ENCODE data around the gene SRPK1.
"Not testable (repeated sequence)": the region's sequence is repeated elsewhere in the genome, so short reads cannot be mapped to it uniquely, and the experiment has no call there.

SRPK1 gene

DNA sequence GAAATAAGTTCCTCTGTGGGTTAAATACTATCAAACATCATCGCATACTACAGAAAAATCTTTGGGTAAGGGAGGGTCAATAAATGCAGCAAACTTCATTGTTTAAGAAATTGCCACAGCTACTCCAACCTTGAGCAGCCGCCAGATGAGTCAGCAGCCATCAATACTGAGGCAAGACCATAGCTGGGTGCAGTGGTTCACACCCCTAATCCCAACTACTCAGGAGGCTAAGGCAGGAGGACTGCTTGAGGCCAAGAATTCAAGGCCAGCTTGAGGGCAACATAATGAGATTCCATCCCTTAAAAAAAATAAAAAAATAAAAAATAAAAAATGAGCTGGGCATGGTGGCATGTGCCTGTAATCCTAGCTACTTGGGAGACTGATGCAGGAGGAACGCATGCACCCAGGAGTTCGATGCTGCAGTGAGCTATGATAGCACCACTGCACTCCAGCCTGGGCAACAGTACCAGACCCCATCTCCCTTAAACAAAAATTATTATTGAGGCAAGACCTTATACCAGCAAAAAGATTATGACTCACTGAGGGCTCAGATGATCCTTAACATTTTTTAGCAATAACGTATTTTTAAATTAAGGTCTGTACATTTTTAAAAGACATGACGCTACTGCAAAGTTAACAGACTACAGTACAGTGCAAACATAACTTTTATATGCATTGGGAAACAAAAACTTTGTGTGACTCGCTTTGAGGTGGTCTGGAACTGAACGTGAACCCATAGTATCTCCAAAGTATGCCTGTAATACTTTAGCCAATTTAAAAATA lies 8.8 kb downstream of the SRPK1 start:
- H3K27ac ChIP-seq (ENCODE audit: insufficient read depth in 1 of 2, low read depth in 1 of 2, low read length in 2 of 2, poor library complexity in 1 of 2, severe bottlenecking in 2 of 2): no peak overlapping the region
- H3K27me3 ChIP-seq (replicated peaks in 2 of 5; ENCODE audit: control insufficient read depth in 4 of 5, insufficient read depth in 5 of 5, low read length in 4 of 5): no peaks in the 10 kb centered on the region
- 100% methylated on average over 5 of the region's 8 CpGs for WGBS (ENCODE audit: insufficient coverage)
- no peak for DNase-seq
- peaks cover 15 to 66% (median 49%) of the 10 kb centered on the region in 4 experiments for H3K36me3 ChIP-seq (ENCODE audit: control insufficient read depth in 4 of 4, insufficient read depth in 4 of 4, low read length in 3 of 4)
- ChIA-PET POLR2A (no interaction called here), CTCF (interaction anchor here (0.8 to 1.8 kb wide), 3 partner anchors 10 to 39 kb away, joined by 3 to 4 read pairs (median 4); no protein-coding TSS in a partner anchor)
- H3K4me1 ChIP-seq (ENCODE audit: control extremely low read depth in 1 of 4, control insufficient read depth in 4 of 4, insufficient read depth in 4 of 4, low read length in 3 of 4): no peaks in the 10 kb centered on the region
- H3K9me3 ChIP-seq (ENCODE audit: control extremely low read depth in 1 of 5, control insufficient read depth in 4 of 5, insufficient read depth in 2 of 5, low read depth in 1 of 5, low read length in 4 of 5): peaks cover 4 to 37% (median 23%) of the 10 kb centered on the region in 5 experiments
- no peak overlapping the region for H3K4me3 ChIP-seq (ENCODE audit: control insufficient read depth in 1 of 7, extremely low read depth in 1 of 7, insufficient read depth in 4 of 7, low read depth in 2 of 7, low read length in 6 of 7)

- H3K27me3 ChIP-seq (replicated peaks in 2 of 5; ENCODE audit: control insufficient read depth in 4 of 5, insufficient read depth in 5 of 5, low read length in 4 of 5); H3K27ac ChIP-seq (ENCODE audit: insufficient read depth in 1 of 2, low read depth in 1 of 2, low read length in 2 of 2, poor library complexity in 1 of 2, severe bottlenecking in 2 of 2); CTCF ChIA-PET; H3K4me1 ChIP-seq (ENCODE audit: control extremely low read depth in 1 of 4, control insufficient read depth in 4 of 4, insufficient read depth in 4 of 4, low read length in 3 of 4); DNase-seq; POLR2A ChIA-PET; H3K4me3 ChIP-seq (ENCODE audit: control insufficient read depth in 1 of 7, extremely low read depth in 1 of 7, insufficient read depth in 4 of 7, low read depth in 2 of 7, low read length in 6 of 7): not testable (repeated sequence)
- peaks cover 15 to 59% (median 47%) of the 10 kb centered on the region in 4 experiments for H3K36me3 ChIP-seq (ENCODE audit: control insufficient read depth in 4 of 4, insufficient read depth in 4 of 4, low read length in 3 of 4)
- WGBS (ENCODE audit: insufficient coverage): 93% methylated on average over 2 of the region's 2 CpGs
- peaks cover 4 to 37% (median 23%) of the 10 kb centered on the region in 5 experiments for H3K9me3 ChIP-seq (ENCODE audit: control extremely low read depth in 1 of 5, control insufficient read depth in 4 of 5, insufficient read depth in 2 of 5, low read depth in 1 of 5, low read length in 4 of 5)
Measured at GRCh38 chr6:35909571-35909970, 11.3 kb downstream of the SRPK1 start.

DNA sequence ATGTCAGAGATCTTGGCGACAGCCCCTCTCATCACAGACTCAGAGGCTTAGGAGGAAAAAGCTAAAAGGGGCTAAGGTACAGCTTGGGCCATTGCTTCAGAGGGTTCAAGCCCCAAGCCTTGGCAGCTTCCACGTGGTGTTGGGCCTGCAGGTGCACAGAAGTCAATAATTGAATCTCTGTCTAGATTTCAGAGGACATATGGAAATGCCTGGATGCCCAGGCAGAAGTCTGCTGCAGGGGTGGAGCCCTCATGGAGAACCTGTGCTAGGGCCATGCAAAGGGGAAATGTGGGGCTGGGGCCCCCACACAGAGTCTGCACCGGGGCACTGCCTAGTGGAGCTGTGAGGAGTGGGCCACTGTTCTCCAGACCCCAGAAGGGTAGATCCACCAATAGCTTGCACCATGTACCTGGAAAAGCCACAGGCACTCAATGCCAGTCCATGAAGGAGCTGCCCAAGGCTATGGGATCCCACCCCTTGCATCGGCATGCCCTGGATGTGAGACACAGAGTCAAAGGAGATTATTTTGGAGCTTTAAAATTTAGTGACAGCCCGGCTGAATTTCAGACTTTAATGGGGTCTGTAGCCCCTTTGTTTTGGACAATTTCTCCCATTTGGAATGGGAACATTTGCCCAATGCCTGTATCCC lies 12.0 kb downstream of the SRPK1 start:
- POLR2A ChIA-PET; DNase-seq; H3K4me1 ChIP-seq (ENCODE audit: control extremely low read depth in 1 of 4, control insufficient read depth in 4 of 4, insufficient read depth in 4 of 4, low read length in 3 of 4); H3K4me3 ChIP-seq (ENCODE audit: control insufficient read depth in 1 of 7, extremely low read depth in 1 of 7, insufficient read depth in 4 of 7, low read depth in 2 of 7, low read length in 6 of 7); H3K27ac ChIP-seq (ENCODE audit: insufficient read depth in 1 of 2, low read depth in 1 of 2, low read length in 2 of 2, poor library complexity in 1 of 2, severe bottlenecking in 2 of 2); H3K27me3 ChIP-seq (replicated peaks in 2 of 5; ENCODE audit: control insufficient read depth in 4 of 5, insufficient read depth in 5 of 5, low read length in 4 of 5): not testable (repeated sequence)
- CTCF ChIA-PET: interaction anchor here (1.0 kb wide), 1 partner anchor 10 kb away, joined by 3 read pairs; no protein-coding TSS in a partner anchor
- Histone ChIP-seq H3K9me3 (ENCODE audit: control extremely low read depth in 1 of 5, control insufficient read depth in 4 of 5, insufficient read depth in 2 of 5, low read depth in 1 of 5, low read length in 4 of 5) (peaks cover 4 to 37% (median 23%) of the 10 kb centered on the region in 5 experiments), H3K36me3 (ENCODE audit: control insufficient read depth in 4 of 4, insufficient read depth in 4 of 4, low read length in 3 of 4) (peaks cover 15 to 61% (median 46%) of the 10 kb centered on the region in 4 experiments)
- 95% methylated on average over 4 of the region's 5 CpGs for WGBS (ENCODE audit: insufficient coverage)

DNA sequence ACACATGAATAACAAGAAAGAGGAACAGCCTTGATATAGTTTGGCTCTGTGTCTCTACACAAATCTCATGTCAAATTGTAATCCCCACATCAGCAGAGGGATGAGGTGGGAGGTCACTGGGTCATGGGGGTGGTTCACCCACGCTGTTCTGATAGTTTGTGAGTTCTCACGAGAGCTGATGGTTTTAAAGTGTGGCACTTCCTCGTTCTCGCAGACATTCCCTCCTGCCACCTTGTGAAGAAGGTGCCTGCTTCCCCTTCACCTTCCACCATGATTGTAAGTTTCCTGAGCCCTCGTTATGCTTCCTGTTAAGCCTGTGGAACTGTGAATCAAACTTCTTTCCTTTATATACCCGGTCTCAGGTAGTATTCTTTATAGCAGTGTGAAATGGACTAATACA lies 13.1 kb downstream of the SRPK1 start:
- H3K27me3 ChIP-seq (replicated peaks in 2 of 5; ENCODE audit: control insufficient read depth in 4 of 5, insufficient read depth in 5 of 5, low read length in 4 of 5): no peaks in the 10 kb centered on the region
- H3K27ac ChIP-seq (ENCODE audit: insufficient read depth in 1 of 2, low read depth in 1 of 2, low read length in 2 of 2, poor library complexity in 1 of 2, severe bottlenecking in 2 of 2): no peak overlapping the region
- H3K9me3 ChIP-seq (ENCODE audit: control extremely low read depth in 1 of 5, control insufficient read depth in 4 of 5, insufficient read depth in 2 of 5, low read depth in 1 of 5, low read length in 4 of 5): peaks cover 4 to 37% (median 23%) of the 10 kb centered on the region in 5 experiments
- H3K4me1 ChIP-seq (ENCODE audit: control extremely low read depth in 1 of 4, control insufficient read depth in 4 of 4, insufficient read depth in 4 of 4, low read length in 3 of 4): no peaks in the 10 kb centered on the region
- peak in 2 of 3 donors; percentile 34 to 51 for DNase-seq
- ChIA-PET CTCF (no interaction called here), POLR2A (no interaction called here)
- WGBS (ENCODE audit: insufficient coverage): 66% methylated on average over 4 of the region's 6 CpGs
- H3K36me3 ChIP-seq (ENCODE audit: control insufficient read depth in 4 of 4, insufficient read depth in 4 of 4, low read length in 3 of 4): peaks cover 9 to 60% (median 46%) of the 10 kb centered on the region in 4 experiments
- no peak overlapping the region for H3K4me3 ChIP-seq (ENCODE audit: control insufficient read depth in 1 of 7, extremely low read depth in 1 of 7, insufficient read depth in 4 of 7, low read depth in 2 of 7, low read length in 6 of 7)

- Histone ChIP-seq H3K4me3 (ENCODE audit: control insufficient read depth in 1 of 7, extremely low read depth in 1 of 7, insufficient read depth in 4 of 7, low read depth in 2 of 7, low read length in 6 of 7) (no peak overlapping the region), H3K27me3 (replicated peaks in 2 of 5; ENCODE audit: control insufficient read depth in 4 of 5, insufficient read depth in 5 of 5, low read length in 4 of 5) (no peaks in the 10 kb centered on the region), H3K9me3 (ENCODE audit: control extremely low read depth in 1 of 5, control insufficient read depth in 4 of 5, insufficient read depth in 2 of 5, low read depth in 1 of 5, low read length in 4 of 5) (peaks cover 4 to 32% (median 21%) of the 10 kb centered on the region in 5 experiments), H3K4me1 (ENCODE audit: control extremely low read depth in 1 of 4, control insufficient read depth in 4 of 4, insufficient read depth in 4 of 4, low read length in 3 of 4) (no peaks in the 10 kb centered on the region), H3K27ac (ENCODE audit: insufficient read depth in 1 of 2, low read depth in 1 of 2, low read length in 2 of 2, poor library complexity in 1 of 2, severe bottlenecking in 2 of 2) (no peak overlapping the region), H3K36me3 (ENCODE audit: control insufficient read depth in 4 of 4, insufficient read depth in 4 of 4, low read length in 3 of 4) (peaks cover 8 to 51% (median 35%) of the 10 kb centered on the region in 4 experiments)
- POLR2A ChIA-PET: no interaction called here
- DNase-seq: no peak
- CTCF ChIA-PET: no interaction called here
- WGBS (ENCODE audit: insufficient coverage): 100% methylated on average over 1 of the region's 2 CpGs
Measured at GRCh38 chr6:35906499-35906846, 14.4 kb downstream of the SRPK1 start.

DNA sequence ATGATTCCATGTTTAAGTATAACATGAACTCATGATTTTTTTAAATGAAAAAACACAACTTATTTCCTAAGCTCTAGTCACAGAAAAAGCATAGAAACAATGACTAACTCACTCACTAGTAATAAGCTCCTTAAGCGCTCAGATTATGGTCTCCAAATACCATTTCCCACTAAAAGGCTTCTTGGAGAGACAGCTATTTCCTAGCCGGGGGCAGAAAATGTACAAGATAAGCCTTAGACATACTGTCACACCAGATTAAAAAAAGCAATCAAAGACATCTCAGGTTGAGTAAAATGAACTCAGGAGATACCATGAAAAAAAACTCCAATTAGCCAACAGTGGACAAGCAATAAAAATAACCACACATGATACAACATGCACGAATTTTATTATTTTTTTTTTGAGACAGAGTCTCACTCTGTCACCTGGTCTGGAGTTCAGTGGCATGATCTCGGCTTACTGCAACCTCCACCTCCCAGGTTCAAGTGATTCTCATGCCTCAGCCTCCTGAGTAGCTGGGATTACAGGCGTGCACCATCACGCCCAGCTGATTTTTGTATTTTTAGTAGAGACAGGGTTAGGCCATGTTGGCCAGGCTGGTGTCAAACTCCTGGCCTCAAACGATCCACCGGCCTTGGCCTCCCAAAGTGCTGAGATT lies 14.9 kb downstream of the SRPK1 start:
- DNase-seq: no peak

More for the DNA sequence above, 14.9 kb downstream of the SRPK1 start:
- no peak overlapping the region for H3K27ac ChIP-seq (ENCODE audit: insufficient read depth in 1 of 2, low read depth in 1 of 2, low read length in 2 of 2, poor library complexity in 1 of 2, severe bottlenecking in 2 of 2)
- no peaks in the 10 kb centered on the region for H3K27me3 ChIP-seq (replicated peaks in 2 of 5; ENCODE audit: control insufficient read depth in 4 of 5, insufficient read depth in 5 of 5, low read length in 4 of 5)
- CTCF ChIA-PET: interaction anchor here (0.7 kb wide), 1 partner anchor 485 kb away, joined by 3 read pairs; no protein-coding TSS in a partner anchor
- H3K36me3 ChIP-seq (ENCODE audit: control insufficient read depth in 4 of 4, insufficient read depth in 4 of 4, low read length in 3 of 4): peaks cover 6 to 52% (median 33%) of the 10 kb centered on the region in 4 experiments
- peaks cover 4 to 28% (median 18%) of the 10 kb centered on the region in 5 experiments for H3K9me3 ChIP-seq (ENCODE audit: control extremely low read depth in 1 of 5, control insufficient read depth in 4 of 5, insufficient read depth in 2 of 5, low read depth in 1 of 5, low read length in 4 of 5)
- no peak overlapping the region for H3K4me3 ChIP-seq (ENCODE audit: control insufficient read depth in 1 of 7, extremely low read depth in 1 of 7, insufficient read depth in 4 of 7, low read depth in 2 of 7, low read length in 6 of 7)
- no peaks in the 10 kb centered on the region for H3K4me1 ChIP-seq (ENCODE audit: control extremely low read depth in 1 of 4, control insufficient read depth in 4 of 4, insufficient read depth in 4 of 4, low read length in 3 of 4)
- WGBS (ENCODE audit: insufficient coverage): 97% methylated on average over 6 of the region's 8 CpGs
- POLR2A ChIA-PET: interaction anchor here (0.5 kb wide), 1 partner anchor 647 kb away, joined by 3 read pairs; no protein-coding TSS in a partner anchor
